ENCODE measurements around the gene GINS2.

The GINS2 gene

DNA sequence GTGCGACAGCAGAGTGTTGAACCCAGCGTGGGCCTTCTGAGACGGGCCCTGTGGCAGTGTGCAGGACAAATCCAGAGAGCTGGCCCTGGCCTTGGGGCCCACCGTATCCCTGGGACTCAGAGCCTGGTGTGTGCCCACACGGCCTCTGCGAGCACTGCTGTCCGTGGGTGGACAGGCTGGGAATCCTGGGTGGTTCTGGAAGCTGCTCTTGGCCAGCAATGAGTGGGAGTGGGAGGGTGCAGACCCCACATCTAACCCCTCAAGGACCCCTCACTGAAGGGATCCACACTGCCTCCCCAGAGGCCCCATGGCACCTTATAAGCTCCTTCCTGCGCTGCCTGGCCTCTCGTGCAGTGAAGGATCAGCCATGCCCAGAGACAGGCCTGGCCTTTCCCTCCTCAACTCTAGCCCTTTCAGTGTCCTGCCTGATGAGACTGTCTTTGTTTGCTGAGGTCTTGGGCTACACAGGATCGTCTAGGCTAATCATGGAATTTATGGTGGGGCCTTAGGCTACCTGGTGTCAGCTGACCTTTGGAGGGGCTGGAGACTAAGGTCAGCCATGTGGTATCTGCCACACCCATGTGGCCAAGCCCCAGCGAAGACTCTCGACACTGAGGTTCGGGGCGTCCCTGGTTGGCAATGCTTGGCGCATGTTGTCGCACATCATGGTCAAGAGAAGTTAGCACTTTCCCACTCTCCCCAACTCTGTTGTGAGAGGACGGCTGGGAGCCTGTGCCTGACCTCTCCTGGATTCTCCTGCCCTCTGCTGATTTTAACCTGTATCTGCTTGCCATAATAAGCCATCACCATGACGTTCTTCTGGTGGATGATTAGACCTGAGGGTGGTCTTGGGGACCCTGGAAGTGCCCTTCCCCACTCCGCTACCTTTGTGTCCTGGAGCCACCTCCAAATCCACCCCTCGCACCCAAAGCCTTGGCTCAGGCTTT, 16.4 kb upstream of the GINS2 start:
- H3K9me3 ChIP-seq (ENCODE audit: control insufficient read depth, insufficient read depth, low read length), result no peaks in the 10 kb centered on the region
- H3K4me3 ChIP-seq (ENCODE audit: low read length), result no peak overlapping the region
- DNase-seq (ENCODE audit: low read depth, low spot score), result no peak
- no peak overlapping the region for H3K27ac ChIP-seq (ENCODE audit: low read length)
- no peaks in the 10 kb centered on the region for H3K4me1 ChIP-seq (ENCODE audit: control insufficient read depth, insufficient read depth, low read length)
- no peaks in the 10 kb centered on the region; the same call in 1 of the 2 replicates for H3K36me3 ChIP-seq (ENCODE audit: control insufficient read depth, insufficient read depth, low read length)
- WGBS (ENCODE audit: insufficient coverage, insufficient read length), result no CpG with 5 or more reads among the region's 20 CpGs
- no peaks in the 10 kb centered on the region for H3K27me3 ChIP-seq (ENCODE audit: control insufficient read depth, insufficient read depth, low read length)

DNA sequence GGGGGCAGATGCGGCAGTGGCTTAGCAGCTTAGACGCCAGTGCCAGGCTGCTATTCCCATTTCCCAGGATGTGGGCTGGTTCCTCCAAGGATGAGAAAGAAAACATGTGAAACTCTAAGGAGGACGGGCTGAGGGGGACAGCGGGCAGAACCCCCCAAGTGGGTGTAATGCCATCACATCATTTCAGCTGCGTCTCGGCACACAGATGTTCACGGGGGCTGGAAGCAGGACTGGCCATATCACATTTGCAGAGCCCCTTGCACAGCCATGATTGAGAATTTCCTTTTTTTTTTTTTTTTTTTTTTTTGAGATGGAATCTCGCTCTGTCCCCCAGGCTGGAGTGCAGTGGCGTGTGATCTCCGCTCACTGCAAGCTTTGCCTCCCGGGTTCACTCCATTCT, 15.3 kb upstream of the GINS2 start:
- Histone ChIP-seq H3K27ac (ENCODE audit: low read length) (no peak overlapping the region), H3K36me3 (ENCODE audit: control insufficient read depth, insufficient read depth, low read length) (no peaks in the 10 kb centered on the region), H3K4me1 (ENCODE audit: control insufficient read depth, insufficient read depth, low read length) (no peaks in the 10 kb centered on the region), H3K4me3 (ENCODE audit: low read length) (no peak overlapping the region), H3K9me3 (ENCODE audit: control insufficient read depth, insufficient read depth, low read length) (no peaks in the 10 kb centered on the region), H3K27me3 (ENCODE audit: control insufficient read depth, insufficient read depth, low read length) (no peaks in the 10 kb centered on the region)
- no peak for DNase-seq (ENCODE audit: low read depth, low spot score)
- WGBS (ENCODE audit: insufficient coverage, insufficient read length), result no CpG with 5 or more reads among the region's 11 CpGs

DNA sequence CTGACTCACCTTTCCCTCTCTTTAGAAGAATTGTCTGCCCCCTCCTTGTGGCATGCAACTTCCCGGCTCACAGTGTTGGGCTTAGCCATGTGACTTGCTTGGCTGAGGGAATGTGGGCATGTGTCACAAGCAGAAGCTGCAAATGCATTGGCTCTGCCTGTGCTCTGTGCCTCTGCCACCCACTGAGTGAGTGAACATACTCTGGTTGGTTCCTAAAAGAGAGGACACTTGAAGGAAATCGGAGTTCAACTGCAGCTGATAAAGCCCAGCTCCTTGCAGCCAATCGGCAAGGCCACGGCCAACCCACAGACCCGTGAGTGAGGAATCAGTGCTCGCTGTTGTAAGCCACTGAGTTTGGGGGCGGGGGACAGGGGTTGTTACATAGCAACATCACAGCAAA, 10.9 kb upstream of the GINS2 start:
- Histone ChIP-seq H3K4me1 (ENCODE audit: control insufficient read depth, insufficient read depth, low read length) (no peaks in the 10 kb centered on the region), H3K36me3 (ENCODE audit: control insufficient read depth, insufficient read depth, low read length) (no peaks in the 10 kb centered on the region), H3K4me3 (ENCODE audit: low read length) (no peak overlapping the region), H3K27me3 (ENCODE audit: control insufficient read depth, insufficient read depth, low read length) (no peaks in the 10 kb centered on the region), H3K9me3 (ENCODE audit: control insufficient read depth, insufficient read depth, low read length) (no peaks in the 10 kb centered on the region), H3K27ac (ENCODE audit: low read length) (no peak overlapping the region)
- no CpG with 5 or more reads among the region's 7 CpGs for WGBS (ENCODE audit: insufficient coverage, insufficient read length)
- DNase-seq (ENCODE audit: low read depth, low spot score), result no peak

DNA sequence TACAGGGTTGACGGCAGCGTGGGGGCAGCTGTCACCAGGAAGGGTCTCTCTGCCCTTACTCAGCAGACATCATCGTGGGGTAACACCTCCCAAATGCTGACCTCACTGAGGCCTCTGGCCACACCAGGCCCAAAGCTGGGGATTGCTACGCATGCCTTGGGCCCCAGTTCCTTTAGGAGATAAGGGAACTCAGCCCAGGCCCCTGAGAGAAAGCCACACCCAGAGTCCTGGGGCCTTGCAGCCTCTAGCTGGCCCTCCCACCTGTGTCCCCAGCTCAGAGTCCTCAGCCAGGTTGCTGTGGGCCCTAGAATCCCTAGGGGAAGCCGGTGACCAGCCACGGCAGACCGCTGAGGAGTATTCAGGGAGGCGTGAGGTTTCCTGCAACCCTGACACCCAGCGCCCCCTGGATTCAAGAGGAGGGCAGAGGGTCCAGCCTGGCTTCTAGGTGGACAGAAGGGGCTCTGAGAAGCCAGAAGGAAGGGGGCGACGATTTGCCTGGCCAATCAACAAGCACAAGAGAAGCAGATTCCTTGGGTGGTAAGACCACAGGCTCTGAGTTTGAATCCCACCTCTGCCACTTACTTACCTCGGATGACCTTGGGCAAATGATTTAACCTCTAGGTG, 10.3 kb upstream of the GINS2 start:
- no peaks in the 10 kb centered on the region for H3K4me1 ChIP-seq (ENCODE audit: control insufficient read depth, insufficient read depth, low read length)
- no peaks in the 10 kb centered on the region for H3K27me3 ChIP-seq (ENCODE audit: control insufficient read depth, insufficient read depth, low read length)
- no peaks in the 10 kb centered on the region for H3K9me3 ChIP-seq (ENCODE audit: control insufficient read depth, insufficient read depth, low read length)
- H3K27ac ChIP-seq (ENCODE audit: low read length), result no peak overlapping the region
- DNase-seq (ENCODE audit: low read depth, low spot score), result no peak
- no peak overlapping the region for H3K4me3 ChIP-seq (ENCODE audit: low read length)
- WGBS (ENCODE audit: insufficient coverage, insufficient read length), result no CpG with 5 or more reads among the region's 12 CpGs
- H3K36me3 ChIP-seq (ENCODE audit: control insufficient read depth, insufficient read depth, low read length), result no peaks in the 10 kb centered on the region

DNA sequence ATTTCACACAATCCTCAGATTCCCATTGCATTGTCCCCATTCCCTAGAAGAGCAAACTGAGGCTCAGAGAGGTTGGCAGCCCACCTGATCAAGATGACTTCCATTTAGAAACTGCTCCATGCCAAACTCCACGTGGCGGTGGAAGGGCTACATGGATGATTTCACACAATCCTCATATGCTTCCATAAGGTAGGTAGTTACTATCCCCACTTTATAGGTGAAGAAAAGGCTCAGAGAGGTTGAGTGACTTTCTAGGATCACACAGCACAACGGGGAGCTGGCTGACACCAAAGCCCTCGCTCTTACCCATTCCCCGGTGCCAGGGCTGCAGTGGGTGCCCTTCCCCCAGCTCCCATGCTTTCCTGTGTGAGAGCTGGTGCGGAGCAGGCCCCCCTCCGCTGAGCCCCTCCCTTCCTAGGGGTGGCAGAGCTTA, 9.7 kb upstream of the GINS2 start:
- no CpG with 5 or more reads among the region's 7 CpGs for WGBS (ENCODE audit: insufficient coverage, insufficient read length)
- DNase-seq (ENCODE audit: low read depth, low spot score), result no peak
- Histone ChIP-seq H3K36me3 (ENCODE audit: control insufficient read depth, insufficient read depth, low read length) (no peaks in the 10 kb centered on the region), H3K9me3 (ENCODE audit: control insufficient read depth, insufficient read depth, low read length) (no peaks in the 10 kb centered on the region), H3K27me3 (ENCODE audit: control insufficient read depth, insufficient read depth, low read length) (no peaks in the 10 kb centered on the region), H3K4me3 (ENCODE audit: low read length) (no peak overlapping the region), H3K27ac (ENCODE audit: low read length) (no peak overlapping the region), H3K4me1 (ENCODE audit: control insufficient read depth, insufficient read depth, low read length) (no peaks in the 10 kb centered on the region)

DNA sequence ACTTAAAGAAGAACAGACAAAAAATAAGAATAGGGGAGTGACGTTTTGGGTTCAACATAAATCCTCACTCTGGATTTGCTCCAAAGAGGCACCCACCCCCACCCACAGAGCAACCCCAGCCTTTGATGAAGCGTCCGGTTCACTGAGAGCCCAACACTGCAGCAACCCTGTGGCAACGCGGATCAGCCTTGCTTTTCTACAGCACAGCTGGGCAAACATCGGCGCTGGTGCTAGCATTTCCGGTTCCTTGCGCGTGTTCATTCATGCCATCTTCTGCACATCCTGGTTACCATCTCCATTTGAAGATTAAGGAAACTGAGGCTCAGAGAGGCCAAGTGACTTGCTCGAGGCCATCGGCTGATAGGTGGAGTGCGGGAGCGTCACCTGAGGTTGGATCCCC, 8.7 kb upstream of the GINS2 start:
- WGBS (ENCODE audit: insufficient coverage, insufficient read length), result no CpG with 5 or more reads among the region's 14 CpGs
- Histone ChIP-seq H3K36me3 (ENCODE audit: control insufficient read depth, insufficient read depth, low read length) (no peaks in the 10 kb centered on the region), H3K27me3 (ENCODE audit: control insufficient read depth, insufficient read depth, low read length) (no peaks in the 10 kb centered on the region), H3K27ac (ENCODE audit: low read length) (no peak overlapping the region), H3K9me3 (ENCODE audit: control insufficient read depth, insufficient read depth, low read length) (no peaks in the 10 kb centered on the region), H3K4me1 (ENCODE audit: control insufficient read depth, insufficient read depth, low read length) (no peaks in the 10 kb centered on the region), H3K4me3 (ENCODE audit: low read length) (no peak overlapping the region)
- DNase-seq (ENCODE audit: low read depth, low spot score), result no peak

DNA sequence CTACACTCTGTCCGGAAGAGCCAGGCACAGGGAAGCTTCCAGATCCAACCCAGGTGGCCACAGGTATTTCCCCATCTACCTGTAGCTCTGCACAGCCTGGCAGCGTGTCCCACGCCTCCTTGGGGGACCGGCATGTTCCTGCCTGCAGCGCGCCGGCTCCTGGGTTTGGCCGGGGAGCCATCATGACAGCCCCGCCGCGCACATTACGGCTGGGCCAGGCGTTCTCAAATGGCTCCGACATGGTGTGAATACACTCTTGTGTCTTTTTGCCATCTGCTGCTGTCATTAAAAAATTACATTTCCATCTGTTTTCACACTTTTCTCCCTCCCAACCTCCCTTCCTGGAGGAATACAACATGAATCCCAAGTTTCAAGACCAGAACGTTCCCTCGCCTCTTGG, 8.0 kb upstream of the GINS2 start:
- DNase-seq (ENCODE audit: low read depth, low spot score), result no peak
- no peaks in the 10 kb centered on the region for H3K4me1 ChIP-seq (ENCODE audit: control insufficient read depth, insufficient read depth, low read length)
- no peaks in the 10 kb centered on the region for H3K27me3 ChIP-seq (ENCODE audit: control insufficient read depth, insufficient read depth, low read length)
- no peaks in the 10 kb centered on the region for H3K36me3 ChIP-seq (ENCODE audit: control insufficient read depth, insufficient read depth, low read length)
- no peak overlapping the region for H3K4me3 ChIP-seq (ENCODE audit: low read length)
- no peaks in the 10 kb centered on the region for H3K9me3 ChIP-seq (ENCODE audit: control insufficient read depth, insufficient read depth, low read length)
- no CpG with 5 or more reads among the region's 16 CpGs for WGBS (ENCODE audit: insufficient coverage, insufficient read length)
- H3K27ac ChIP-seq (ENCODE audit: low read length), result no peak overlapping the region

DNA sequence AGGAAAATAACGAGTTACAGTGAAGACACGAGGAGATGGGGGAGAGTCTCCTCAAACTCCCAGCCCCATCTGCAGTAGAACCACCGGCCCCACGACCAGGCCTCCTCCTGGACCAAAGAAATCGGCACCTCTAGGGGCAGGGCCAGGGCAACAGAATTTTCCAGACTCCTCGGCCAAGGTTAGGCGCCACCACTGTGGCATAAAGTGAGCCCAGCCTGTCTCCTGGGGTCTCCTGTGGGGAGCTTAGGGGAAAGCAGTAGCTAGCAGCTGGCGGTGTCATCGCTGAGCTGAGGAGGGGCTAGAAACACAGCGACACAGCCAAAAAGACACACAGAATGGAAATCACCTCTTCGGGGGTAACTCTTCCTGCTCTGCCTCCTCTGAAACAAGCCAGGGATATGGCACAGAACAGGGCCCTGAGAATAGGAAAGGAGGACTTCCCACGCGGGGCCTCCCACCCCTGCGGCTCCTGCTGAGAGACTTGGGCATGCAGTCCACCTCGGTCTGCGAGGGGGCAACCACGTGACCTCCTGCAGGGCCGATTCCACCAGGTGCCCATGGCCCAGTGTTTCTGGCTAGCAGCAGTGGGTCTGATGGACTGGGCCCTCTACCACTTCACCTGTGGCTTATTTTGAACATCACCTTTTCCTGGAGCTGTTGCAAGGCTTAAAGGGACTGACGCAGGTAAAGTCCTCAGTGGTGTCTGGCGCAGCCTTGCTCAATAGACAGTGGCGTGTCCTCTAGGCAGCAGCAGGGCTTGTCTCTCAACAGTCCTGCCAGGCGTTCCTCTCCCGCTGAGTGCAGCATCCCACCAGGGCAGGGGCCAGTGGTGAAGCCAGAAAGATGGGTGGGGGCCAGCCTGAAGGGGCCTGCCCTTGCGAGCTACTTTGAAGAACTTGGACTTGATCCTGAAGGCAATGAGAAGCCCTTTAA, 6.7 kb upstream of the GINS2 start:
- no peak overlapping the region for H3K4me3 ChIP-seq (ENCODE audit: low read length)
- no peaks in the 10 kb centered on the region for H3K27me3 ChIP-seq (ENCODE audit: control insufficient read depth, insufficient read depth, low read length)
- no peaks in the 10 kb centered on the region for H3K4me1 ChIP-seq (ENCODE audit: control insufficient read depth, insufficient read depth, low read length)
- H3K36me3 ChIP-seq (ENCODE audit: control insufficient read depth, insufficient read depth, low read length), result no peaks in the 10 kb centered on the region
- no peak for DNase-seq (ENCODE audit: low read depth, low spot score)
- H3K9me3 ChIP-seq (ENCODE audit: control insufficient read depth, insufficient read depth, low read length), result no peaks in the 10 kb centered on the region
- no peak overlapping the region for H3K27ac ChIP-seq (ENCODE audit: low read length)
- no CpG with 5 or more reads among the region's 24 CpGs for WGBS (ENCODE audit: insufficient coverage, insufficient read length)

DNA sequence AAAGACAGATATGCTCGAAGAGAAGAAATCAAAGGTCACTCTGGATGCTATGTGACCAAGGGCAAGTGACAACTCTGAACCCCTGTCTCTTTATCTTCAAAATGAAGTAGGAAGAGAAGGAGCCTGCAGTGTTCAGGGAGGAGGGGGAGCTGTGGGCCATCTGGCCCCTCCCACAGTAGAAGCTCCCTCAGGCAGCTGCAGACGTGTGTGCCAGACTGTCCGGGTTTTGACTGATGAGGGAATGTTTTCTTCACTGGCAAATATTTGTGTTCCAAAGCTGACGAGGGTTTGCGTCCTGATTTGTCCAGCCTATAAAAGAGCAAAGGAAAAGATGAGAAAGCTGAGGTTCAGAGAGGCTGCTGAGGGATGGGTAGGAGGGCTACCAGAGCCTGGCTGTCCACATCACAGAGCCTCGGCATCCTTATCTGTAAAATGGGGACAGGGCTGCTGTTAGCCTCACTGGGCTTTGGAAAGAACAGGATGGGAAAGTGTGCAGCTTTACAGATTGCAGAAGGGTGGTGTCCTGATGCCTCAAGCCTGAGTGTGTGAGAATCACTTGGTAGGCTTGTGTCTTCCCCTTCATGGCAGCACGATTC, 1.8 kb upstream of the GINS2 start:
- Histone ChIP-seq H3K4me3 (ENCODE audit: low read length) (no peak overlapping the region), H3K4me1 (ENCODE audit: control insufficient read depth, insufficient read depth, low read length) (peaks cover 3% of the 10 kb centered on the region; the same call in 1 of the 2 replicates), H3K27me3 (ENCODE audit: control insufficient read depth, insufficient read depth, low read length) (no peaks in the 10 kb centered on the region), H3K9me3 (ENCODE audit: control insufficient read depth, insufficient read depth, low read length) (no peaks in the 10 kb centered on the region), H3K36me3 (ENCODE audit: control insufficient read depth, insufficient read depth, low read length) (0 out of 2 replicates have a peak, but pooled peaks cover 2% of the 10 kb centered on the region), H3K27ac (ENCODE audit: low read length) (no peak overlapping the region)
- no CpG with 5 or more reads among the region's 7 CpGs for WGBS (ENCODE audit: insufficient coverage, insufficient read length)
- DNase-seq (ENCODE audit: low read depth, low spot score), result no peak

DNA sequence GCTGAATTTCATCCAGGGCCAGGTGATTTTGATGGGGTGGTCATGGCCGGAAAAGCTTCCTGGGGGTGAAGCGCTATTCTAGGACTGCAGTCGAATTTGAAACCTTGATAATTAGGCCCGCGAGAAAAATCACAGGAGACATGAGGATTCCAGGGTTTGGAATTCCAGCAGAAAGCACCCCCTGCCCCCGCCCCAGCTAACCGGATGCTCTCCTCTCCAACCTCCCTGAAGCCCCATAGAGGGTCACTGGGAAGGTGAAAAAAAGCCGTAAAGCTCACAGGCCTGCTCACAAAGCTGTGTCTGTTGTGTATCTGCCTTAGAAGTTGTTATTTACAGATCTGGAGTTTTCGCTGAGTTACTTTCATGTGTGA, 1.2 kb upstream of the GINS2 start:
- H3K4me1 ChIP-seq (ENCODE audit: control insufficient read depth, insufficient read depth, low read length), result peaks cover 3% of the 10 kb centered on the region; the same call in 1 of the 2 replicates
- H3K4me3 ChIP-seq (ENCODE audit: low read length), result no peak overlapping the region
- 0 out of 2 replicates have a peak, but pooled peaks cover 2% of the 10 kb centered on the region for H3K36me3 ChIP-seq (ENCODE audit: control insufficient read depth, insufficient read depth, low read length)
- H3K27ac ChIP-seq (ENCODE audit: low read length), result no peak overlapping the region
- no peaks in the 10 kb centered on the region for H3K27me3 ChIP-seq (ENCODE audit: control insufficient read depth, insufficient read depth, low read length)
- no peaks in the 10 kb centered on the region for H3K9me3 ChIP-seq (ENCODE audit: control insufficient read depth, insufficient read depth, low read length)
- DNase-seq (ENCODE audit: low read depth, low spot score), result no peak
- WGBS (ENCODE audit: insufficient coverage, insufficient read length), result no CpG with 5 or more reads among the region's 9 CpGs

Data from iPS DF 6.9 (cell line).